ENCODE data around the gene FBXO42. TPM values are rescaled to one million over a fixed set of nuclear protein-coding genes. Genes with fewer than 3 reads are reported as not detected.
A peak's percentile ranks its signal among the peaks of the same experiment; 100 is the strongest.

Gene FBXO42
- total and polyA plus RNA-seq, 8 donors: 7.4 to 11.9 (median 9.7) TPM

DNA sequence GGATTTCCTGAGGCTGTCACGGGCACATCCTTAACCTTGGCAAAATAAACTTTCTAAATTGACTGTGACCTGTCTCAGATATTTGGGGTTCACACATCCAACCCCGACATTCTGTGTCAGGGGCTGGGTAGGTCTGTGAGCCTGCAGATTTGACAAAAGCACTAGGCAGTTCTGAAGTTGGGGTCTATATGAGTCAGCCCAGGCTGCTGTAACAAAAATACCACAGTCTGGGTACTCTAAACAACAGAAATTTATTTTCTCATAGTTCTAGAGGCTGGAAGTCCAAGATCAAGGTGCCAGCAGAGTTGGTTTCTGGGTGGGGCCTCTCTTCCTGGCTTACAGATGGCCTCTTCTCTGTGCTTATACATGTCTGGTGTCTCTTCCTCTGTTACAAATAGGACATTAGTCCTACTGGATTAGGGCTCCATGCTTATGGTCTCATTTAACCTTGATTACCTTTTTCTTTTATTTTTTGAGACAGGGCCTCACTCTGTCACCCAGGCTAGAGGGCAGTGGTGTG lies 112.2 kb downstream of the FBXO42 start:
- FAIRE-seq (no peak), DNase-seq (no peak), ATAC-seq (no peak)
- 86 to 94% methylated on average over 2 of the region's 2 CpGs for WGBS, 2 donors
- H3K27ac ChIP-seq: no peak overlapping the region
- H3K4me1 ChIP-seq: peaks cover 7 to 21% (median 18%) of the 10 kb centered on the region in 3 donors
- H3K4me3 ChIP-seq: no peak overlapping the region
- H3K9me3 ChIP-seq: no peaks in the 10 kb centered on the region
- no peaks in the 10 kb centered on the region for H3K27me3 ChIP-seq
- TF ChIP-seq, protein P1, sequence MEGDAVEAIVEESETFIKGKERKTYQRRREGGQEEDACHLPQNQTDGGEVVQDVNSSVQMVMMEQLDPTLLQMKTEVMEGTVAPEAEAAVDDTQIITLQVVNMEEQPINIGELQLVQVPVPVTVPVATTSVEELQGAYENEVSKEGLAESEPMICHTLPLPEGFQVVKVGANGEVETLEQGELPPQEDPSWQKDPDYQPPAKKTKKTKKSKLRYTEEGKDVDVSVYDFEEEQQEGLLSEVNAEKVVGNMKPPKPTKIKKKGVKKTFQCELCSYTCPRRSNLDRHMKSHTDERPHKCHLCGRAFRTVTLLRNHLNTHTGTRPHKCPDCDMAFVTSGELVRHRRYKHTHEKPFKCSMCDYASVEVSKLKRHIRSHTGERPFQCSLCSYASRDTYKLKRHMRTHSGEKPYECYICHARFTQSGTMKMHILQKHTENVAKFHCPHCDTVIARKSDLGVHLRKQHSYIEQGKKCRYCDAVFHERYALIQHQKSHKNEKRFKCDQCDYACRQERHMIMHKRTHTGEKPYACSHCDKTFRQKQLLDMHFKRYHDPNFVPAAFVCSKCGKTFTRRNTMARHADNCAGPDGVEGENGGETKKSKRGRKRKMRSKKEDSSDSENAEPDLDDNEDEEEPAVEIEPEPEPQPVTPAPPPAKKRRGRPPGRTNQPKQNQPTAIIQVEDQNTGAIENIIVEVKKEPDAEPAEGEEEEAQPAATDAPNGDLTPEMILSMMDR (IDR thresholded peaks at IDR 0.05): no peak
- no peaks in the 10 kb centered on the region for H3K36me3 ChIP-seq
- intact Hi-C loops (cut with DNase I): loop anchor here in 2 of 3 donors (5.0 to 10.0 kb wide), 2 partner anchors 38 to 165 kb away; partner anchors contain the start of gene FAM131C (in 1 of the 2)

DNA sequence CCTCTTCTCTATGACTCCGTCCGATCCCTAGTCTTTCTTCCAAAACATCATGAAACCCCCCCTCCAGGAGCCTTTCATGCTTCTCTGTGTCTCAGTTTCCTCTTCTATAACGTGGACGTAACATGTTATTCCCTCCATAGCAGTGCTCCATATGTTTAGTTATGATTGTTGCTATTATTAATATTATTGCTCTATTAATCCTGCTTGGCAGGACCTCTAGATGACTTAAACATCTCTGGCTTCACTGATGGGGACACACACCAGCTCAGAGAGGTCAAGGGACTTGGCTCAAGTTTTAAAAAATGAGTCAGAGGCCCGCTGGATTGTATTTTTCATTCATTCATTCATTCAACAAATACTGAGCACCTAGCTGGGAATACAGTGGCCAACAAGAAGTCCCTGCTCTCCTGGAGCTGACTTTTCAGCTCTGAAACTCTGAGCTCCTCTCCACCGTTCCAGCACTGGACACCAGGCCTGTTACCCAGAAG lies 114.9 kb downstream of the FBXO42 start:
- ATAC-seq (peak in 2 of 4 donors; percentile 1 to 7), FAIRE-seq (no peak), DNase-seq (no peak)
- Histone ChIP-seq H3K4me3 (peak overlapping the region; percentile 51 to 69 (median 62)), H3K36me3 (no peaks in the 10 kb centered on the region), H3K9me3 (no peaks in the 10 kb centered on the region), H3K4me1 (peaks cover 3 to 15% (median 12%) of the 10 kb centered on the region in 3 donors), H3K27ac (peak overlapping the region; percentile 68 to 92 (median 90)), H3K27me3 (no peaks in the 10 kb centered on the region)
- 20 to 21% methylated on average over 6 of the region's 6 CpGs for WGBS, 2 donors
- intact Hi-C loops (cut with DNase I): no loop called here
- TF ChIP-seq, protein P1 (IDR thresholded peaks at IDR 0.05): no peak

GRCh38 chr1:16236511-16237342 lies 115.6 kb downstream of the FBXO42 start, which contains the start of gene CPLANE2:
Gene CPLANE2 (minus strand): TSS chr1:16237183. CDS start chr1:16236742, 441 bp downstream.
- intact Hi-C loops (cut with DNase I): no loop called here
- Histone ChIP-seq H3K27me3 (no peaks in the 10 kb centered on the region), H3K9me3 (no peaks in the 10 kb centered on the region), H3K4me3 (peak within 1 kb of the TSS; percentile 51 to 69 (median 62)), H3K27ac (peak within 1 kb of the TSS; percentile 68 to 92 (median 90)), H3K36me3 (no peaks in the 10 kb centered on the region), H3K4me1 (peaks cover 0 to 15% (median 12%) of the 10 kb centered on the region in 3 donors)
- TF ChIP-seq, protein P1 (IDR thresholded peaks at IDR 0.05): no peak
- 0 to 1% methylated on average over 53 to 57 of the region's 57 CpGs for WGBS, 2 donors
- ATAC-seq: peak; percentile 94 to 97 (median 97)
- FAIRE-seq: no peak
- DNase-seq: peak; percentile 95 to 99 (median 97)

DNA sequence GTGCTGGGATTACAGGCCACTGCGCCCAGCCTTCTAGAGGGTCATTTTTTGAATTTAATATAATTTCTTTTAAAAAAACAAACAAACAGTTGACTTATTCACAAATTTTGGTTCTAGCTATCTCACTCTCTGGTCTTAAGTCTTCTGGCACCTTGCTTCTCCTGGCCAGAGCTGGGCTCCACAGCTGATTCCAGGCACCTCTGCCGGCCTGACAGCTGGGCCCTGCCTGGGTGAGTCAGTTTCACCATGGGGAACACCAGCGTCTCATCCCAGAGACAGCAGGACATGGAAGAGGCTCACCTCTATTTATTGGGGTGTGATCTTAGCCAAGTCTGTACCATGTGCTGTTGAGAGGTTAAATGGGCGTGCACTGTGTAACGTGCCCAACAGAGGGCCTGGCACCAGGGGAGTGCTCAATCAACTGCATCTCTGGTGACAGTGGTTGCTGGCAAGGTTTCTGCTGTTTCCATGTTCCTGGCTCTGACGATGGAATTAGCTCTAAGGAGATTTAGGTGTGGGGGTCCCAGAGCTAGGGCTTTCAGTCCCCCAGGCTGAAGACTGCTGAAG lies 116.3 kb downstream of the FBXO42 start:
- Histone ChIP-seq H3K27ac (peak overlapping the region; percentile 68 to 92 (median 90)), H3K27me3 (no peaks in the 10 kb centered on the region), H3K4me1 (peaks cover 0 to 15% (median 12%) of the 10 kb centered on the region in 3 donors), H3K9me3 (no peaks in the 10 kb centered on the region), H3K36me3 (no peaks in the 10 kb centered on the region), H3K4me3 (peak overlapping the region in 3 of 4 donors; percentile 51 to 69 (median 63))
- ATAC-seq: peak; percentile 56 to 70 (median 66)
- 28 to 32% methylated on average over 6 of the region's 6 CpGs for WGBS, 2 donors
- FAIRE-seq: no peak
- DNase-seq: peak in 3 of 6 donors; percentile 41 to 56 (median 56)
- intact Hi-C loops (cut with DNase I): no loop called here
- TF ChIP-seq, protein P1 (IDR thresholded peaks at IDR 0.05): peak in 1 of 4 donors; percentile 14

All from pancreas (tissue), 10 donors.